ENCODE measurements around the gene ALG13. TPM values are rescaled to one million over a fixed set of nuclear protein-coding genes. Genes with fewer than 3 reads are reported as not detected.

ALG13 gene
- total RNA-seq, 1 experiment from 2014 or later = 36.2 TPM

GRCh38 chrX:111634823-111635729 lies 45.9 kb upstream of the ALG13 start:
- peaks cover 5% of the 10 kb centered on the region for H3K27me3 Mint-ChIP-seq (ENCODE audit: low read depth)

More at GRCh38 chrX:111634823-111635729, 45.9 kb upstream of the ALG13 start:
- no peak for DNase-seq (ENCODE audit: low spot score)
- peaks cover 10% of the 10 kb centered on the region for H3K36me3 Mint-ChIP-seq
- ATAC-seq = no peak
- no peaks in the 10 kb centered on the region for H3K4me1 Mint-ChIP-seq
- ChIA-PET POLR2A (no interaction called here), CTCF (no interaction called here)
- H3K27ac Mint-ChIP-seq = no peak overlapping the region
- H3K4me3 Mint-ChIP-seq = no peak overlapping the region
- peaks cover 6% of the 10 kb centered on the region for H3K9me3 Mint-ChIP-seq
- TF ChIP-seq PRDM15 (CRISPR knock-in tag; IDR thresholded peaks at IDR 0.05) (no peak), HMGXB4 (CRISPR knock-in tag; IDR thresholded peaks at IDR 0.05) (no peak), SP1 (CRISPR knock-in tag; conservative IDR thresholded peaks at IDR 0.05) (no peak), USF2 (CRISPR knock-in tag; IDR thresholded peaks at IDR 0.05) (no peak), MXD4 (CRISPR knock-in tag; IDR thresholded peaks at IDR 0.05; ENCODE audit: borderline replicate concordance) (no peak), CDX4 (CRISPR knock-in tag; IDR thresholded peaks at IDR 0.05; ENCODE audit: borderline replicate concordance) (no peak), GTF2I (CRISPR knock-in tag; conservative IDR thresholded peaks at IDR 0.05) (no peak), STAT6 (CRISPR knock-in tag; conservative IDR thresholded peaks at IDR 0.05; ENCODE audit: low read depth) (no peak), IRF2 (CRISPR knock-in tag; IDR thresholded peaks at IDR 0.05; ENCODE audit: borderline replicate concordance, low read depth) (no peak), ATF1 (CRISPR knock-in tag; IDR thresholded peaks at IDR 0.05) (no peak), RELA (CRISPR knock-in tag; IDR thresholded peaks at IDR 0.05; ENCODE audit: borderline replicate concordance) (no peak), SMAD3 (CRISPR knock-in tag; IDR thresholded peaks at IDR 0.05; ENCODE audit: borderline replicate concordance) (no peak)

Measured in WTC11 (cell line).